NT2/D1 (cell line): ENCODE results near the gene ROBO1.

ENCODE experiments used
- DNase-seq: peaks from one replicate; pipeline ENCODE4 v3.0.0-alpha.2; 2011; ENCODE audit warnings: low read depth, low spot score
- H3K27me3 ChIP-seq: 2 replicates; pipeline ENCODE4 v1.6.0; 2011; ENCODE audit warnings: mild to moderate bottlenecking; ENCODE audit not compliant: insufficient read length, insufficient read depth
- H3K36me3 ChIP-seq: 2 replicates; pipeline ENCODE4 v1.6.1; 2011; ENCODE audit warnings: mild to moderate bottlenecking, low read length, mixed read lengths; ENCODE audit not compliant: insufficient read depth, insufficient read length
- H3K4me1 ChIP-seq: 2 replicates; pipeline ENCODE4 v1.5.1; 2011; ENCODE audit not compliant: insufficient read depth, insufficient read length
- H3K4me3 ChIP-seq: 2 replicates; pipeline ENCODE4 v1.5.1; 2011; ENCODE audit warnings: low read depth; ENCODE audit not compliant: insufficient read length
- H3K9ac ChIP-seq: 2 replicates; pipeline ENCODE4 v1.6.0; 2011; ENCODE audit warnings: low read depth; ENCODE audit not compliant: insufficient read length
- H3K9me3 ChIP-seq: 2 replicates; pipeline ENCODE4 v1.5.1; 2011; ENCODE audit warnings: mild to moderate bottlenecking, low read length; ENCODE audit not compliant: insufficient read depth
- SUZ12 ChIP-seq: IDR thresholded peaks from 2 replicates; pipeline ENCODE4 v1.6.1; 2011; ENCODE audit not compliant: insufficient read length, insufficient read depth; ENCODE audit errors: extremely low read depth
- YY1 ChIP-seq: IDR thresholded peaks from 2 replicates; pipeline ENCODE4 v1.6.1; 2011; ENCODE audit not compliant: insufficient read length, insufficient read depth
- ZNF274 ChIP-seq: IDR thresholded peaks from 2 replicates; pipeline ENCODE4 v1.6.1; 2011; ENCODE audit warnings: mild to moderate bottlenecking, low read depth, low read length

The ROBO1 gene

GRCh38 chr3:79284781-79285180 lies 483.0 kb downstream of the ROBO1 start:
- no peaks in the 10 kb centered on the region for H3K27me3 ChIP-seq
- H3K4me1 ChIP-seq: no peaks in the 10 kb centered on the region
- TF ChIP-seq ZNF274: no peak
- TF ChIP-seq YY1: no peak
- no peak for TF ChIP-seq SUZ12
- no peaks in the 10 kb centered on the region for H3K36me3 ChIP-seq
- no peak overlapping the region for H3K4me3 ChIP-seq
- no peak overlapping the region for H3K9ac ChIP-seq
- DNase-seq: no peak
- no peaks in the 10 kb centered on the region for H3K9me3 ChIP-seq

- Histone ChIP-seq H3K36me3 (no peaks in the 10 kb centered on the region), H3K4me3 (no peak overlapping the region), H3K4me1 (no peaks in the 10 kb centered on the region), H3K9me3 (no peaks in the 10 kb centered on the region), H3K9ac (no peak overlapping the region), H3K27me3 (no peaks in the 10 kb centered on the region)
- no peak for DNase-seq
- TF ChIP-seq ZNF274 (no peak), SUZ12 (no peak), YY1 (no peak)
Observed at GRCh38 chr3:79278681-79279080, 489.1 kb downstream of the ROBO1 start.

GRCh38 chr3:79268422-79268821 lies 499.4 kb downstream of the ROBO1 start:
- Histone ChIP-seq H3K9me3 (no peaks in the 10 kb centered on the region), H3K4me3 (no peak overlapping the region), H3K36me3 (no peaks in the 10 kb centered on the region), H3K4me1 (no peaks in the 10 kb centered on the region), H3K27me3 (no peaks in the 10 kb centered on the region), H3K9ac (no peak overlapping the region)
- no peak for DNase-seq
- TF ChIP-seq YY1 (no peak), ZNF274 (no peak), SUZ12 (no peak)

- no peaks in the 10 kb centered on the region for H3K27me3 ChIP-seq
- H3K4me1 ChIP-seq: no peaks in the 10 kb centered on the region
- H3K9me3 ChIP-seq: no peaks in the 10 kb centered on the region
- H3K36me3 ChIP-seq: no peaks in the 10 kb centered on the region
- no peak overlapping the region for H3K4me3 ChIP-seq
- no peak overlapping the region for H3K9ac ChIP-seq
- TF ChIP-seq YY1 (no peak), ZNF274 (no peak), SUZ12 (no peak)
- DNase-seq: no peak
Observed at GRCh38 chr3:79264892-79265291, 502.9 kb downstream of the ROBO1 start.

- no peak overlapping the region for H3K9ac ChIP-seq
- H3K4me3 ChIP-seq: no peak overlapping the region
- TF ChIP-seq ZNF274 (no peak), SUZ12 (no peak), YY1 (no peak)
- no peaks in the 10 kb centered on the region for H3K36me3 ChIP-seq
- H3K9me3 ChIP-seq: no peaks in the 10 kb centered on the region
- no peaks in the 10 kb centered on the region for H3K4me1 ChIP-seq
- DNase-seq: no peak
- no peaks in the 10 kb centered on the region for H3K27me3 ChIP-seq
Observed at GRCh38 chr3:79263423-79263822, 504.4 kb downstream of the ROBO1 start.

- Histone ChIP-seq H3K36me3 (no peaks in the 10 kb centered on the region), H3K4me3 (no peak overlapping the region), H3K27me3 (no peaks in the 10 kb centered on the region), H3K9ac (no peak overlapping the region), H3K9me3 (no peaks in the 10 kb centered on the region), H3K4me1 (no peaks in the 10 kb centered on the region)
- no peak for DNase-seq
- TF ChIP-seq SUZ12: no peak
- TF ChIP-seq ZNF274: no peak
- TF ChIP-seq YY1: no peak
Observed at GRCh38 chr3:79258479-79258878, 509.3 kb downstream of the ROBO1 start.

GRCh38 chr3:79257791-79258190 lies 510.0 kb downstream of the ROBO1 start:
- TF ChIP-seq YY1: no peak
- TF ChIP-seq SUZ12: no peak
- TF ChIP-seq ZNF274: no peak
- Histone ChIP-seq H3K9me3 (no peaks in the 10 kb centered on the region), H3K4me1 (no peaks in the 10 kb centered on the region), H3K27me3 (no peaks in the 10 kb centered on the region), H3K9ac (no peak overlapping the region), H3K4me3 (no peak overlapping the region), H3K36me3 (no peaks in the 10 kb centered on the region)
- DNase-seq: no peak
